HepG2 (cell line): ENCODE data around the gene SORD. TPM values are rescaled to one million over a fixed set of nuclear protein-coding genes. Genes with fewer than 3 reads are reported as not detected.

Experiments
- EZH2 ChIP-seq: conservative IDR thresholded peaks from 2 replicates; pipeline ENCODE4 v1.6.1; 2012; ENCODE audit warnings: mild to moderate bottlenecking, low read depth, low read length, moderate library complexity
- GATA4 ChIP-seq: sonication (generic); IDR thresholded peaks from 2 replicates; pipeline ENCODE4 v1.6.1; 2016; ENCODE audit warnings: antibody characterized with exemption, low read depth, borderline replicate concordance
- MTF2 ChIP-seq: sonication (generic); formaldehyde crosslinking; IDR thresholded peaks from 2 replicates; pipeline ENCODE4 v1.5.0; 2020; ENCODE audit warnings: missing genetic modification reagents, borderline replicate concordance
- RCOR2 ChIP-seq: IDR thresholded peaks from 2 replicates; pipeline ENCODE4 v1.6.1; 2016; ENCODE audit warnings: missing biosample characterization, missing genetic modification reagents
- YEATS2 ChIP-seq: sonication (generic); formaldehyde crosslinking; IDR thresholded peaks from 2 replicates; pipeline ENCODE4 v1.4.0; 2020; ENCODE audit warnings: missing genetic modification reagents, borderline replicate concordance
- ZFP82 ChIP-seq: sonication (generic); formaldehyde crosslinking; IDR thresholded peaks from 2 replicates; pipeline ENCODE4 v1.5.1; 2020; ENCODE audit warnings: mild to moderate bottlenecking, missing genetic modification reagents, borderline replicate concordance
- ZNF143 ChIP-seq: sonication (generic); formaldehyde crosslinking; IDR thresholded peaks from 2 replicates; pipeline ENCODE4 v1.4.0; 2020; ENCODE audit warnings: missing genetic modification reagents
- ZNF800 ChIP-seq: sonication (generic); formaldehyde crosslinking; IDR thresholded peaks from 2 replicates; pipeline ENCODE4 v1.4.0; 2020; ENCODE audit warnings: missing genetic modification reagents
- polyA plus RNA-seq, 8 experiments: library from polyadenylated mRNA; depleted of rRNA in 3 of 8; stranded (reverse) in 7 of 8; unstranded in 1 of 8; fragments of >200 nt; fragmentation: Illumina TruSeq in 4 of 8; extraction: Trizol in 4 of 8; gene quantifications; 2 replicates each; pipeline versions ENCODE4 v1.2.1 to v1.2.3, GENCODE V29; 2011 to 2016; ENCODE audit warnings: low read depth in 4 of 8, missing spikeins in 1 of 8, mixed read lengths in 1 of 8; ENCODE audit not compliant: insufficient read depth in 1 of 8
- total RNA-seq, 5 experiments: library from RNA; depleted of rRNA; stranded (reverse); fragments of >200 nt; fragmentation: Illumina TruSeq; extraction: Trizol; gene quantifications; 2 replicates each; pipeline ENCODE4 v1.2.3, GENCODE V29; 2016; ENCODE audit warnings: low read depth in 1 of 5
- TF ChIP-seq, protein P1 (sequence below): sonication (generic); formaldehyde crosslinking; IDR thresholded peaks from 2 replicates; pipeline ENCODE4 v1.5.1; 2020; ENCODE audit warnings: mild to moderate bottlenecking, missing genetic modification reagents, moderate library complexity

The SORD gene
- total and polyA plus RNA-seq, 2 of the 13 experiments (the other 11 are each of a cell fraction or from before 2014, with no cell fraction given): 59.1 to 95.3 TPM

GRCh38 chr15:45114076-45114750 lies 91.2 kb downstream of the SORD start, which contains the start of the genes DUOX2 and DUOXA2 (continued):
- TF ChIP-seq, protein P1, sequence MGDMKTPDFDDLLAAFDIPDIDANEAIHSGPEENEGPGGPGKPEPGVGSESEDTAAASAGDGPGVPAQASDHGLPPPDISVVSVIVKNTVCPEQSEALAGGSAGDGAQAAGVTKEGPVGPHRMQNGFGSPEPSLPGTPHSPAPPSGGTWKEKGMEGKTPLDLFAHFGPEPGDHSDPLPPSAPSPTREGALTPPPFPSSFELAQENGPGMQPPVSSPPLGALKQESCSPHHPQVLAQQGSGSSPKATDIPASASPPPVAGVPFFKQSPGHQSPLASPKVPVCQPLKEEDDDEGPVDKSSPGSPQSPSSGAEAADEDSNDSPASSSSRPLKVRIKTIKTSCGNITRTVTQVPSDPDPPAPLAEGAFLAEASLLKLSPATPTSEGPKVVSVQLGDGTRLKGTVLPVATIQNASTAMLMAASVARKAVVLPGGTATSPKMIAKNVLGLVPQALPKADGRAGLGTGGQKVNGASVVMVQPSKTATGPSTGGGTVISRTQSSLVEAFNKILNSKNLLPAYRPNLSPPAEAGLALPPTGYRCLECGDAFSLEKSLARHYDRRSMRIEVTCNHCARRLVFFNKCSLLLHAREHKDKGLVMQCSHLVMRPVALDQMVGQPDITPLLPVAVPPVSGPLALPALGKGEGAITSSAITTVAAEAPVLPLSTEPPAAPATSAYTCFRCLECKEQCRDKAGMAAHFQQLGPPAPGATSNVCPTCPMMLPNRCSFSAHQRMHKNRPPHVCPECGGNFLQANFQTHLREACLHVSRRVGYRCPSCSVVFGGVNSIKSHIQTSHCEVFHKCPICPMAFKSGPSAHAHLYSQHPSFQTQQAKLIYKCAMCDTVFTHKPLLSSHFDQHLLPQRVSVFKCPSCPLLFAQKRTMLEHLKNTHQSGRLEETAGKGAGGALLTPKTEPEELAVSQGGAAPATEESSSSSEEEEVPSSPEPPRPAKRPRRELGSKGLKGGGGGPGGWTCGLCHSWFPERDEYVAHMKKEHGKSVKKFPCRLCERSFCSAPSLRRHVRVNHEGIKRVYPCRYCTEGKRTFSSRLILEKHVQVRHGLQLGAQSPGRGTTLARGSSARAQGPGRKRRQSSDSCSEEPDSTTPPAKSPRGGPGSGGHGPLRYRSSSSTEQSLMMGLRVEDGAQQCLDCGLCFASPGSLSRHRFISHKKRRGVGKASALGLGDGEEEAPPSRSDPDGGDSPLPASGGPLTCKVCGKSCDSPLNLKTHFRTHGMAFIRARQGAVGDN (CRISPR knock-in tag): peak; percentile 45
- TF ChIP-seq YEATS2 (CRISPR knock-in tag) (no peak), GATA4 (no peak), MTF2 (CRISPR knock-in tag) (peak; percentile 59; the same call in 1 of the 2 replicates), ZFP82 (no peak), EZH2 (peak; percentile 81), ZNF800 (CRISPR knock-in tag) (0 out of 2 replicates have a peak, but pooled peaks have one; percentile 33), ZNF143 (CRISPR knock-in tag) (no peak), RCOR2 (CRISPR knock-in tag) (no peak)
